Measurements from ENCODE around the gene PLEKHH3.

DNA sequence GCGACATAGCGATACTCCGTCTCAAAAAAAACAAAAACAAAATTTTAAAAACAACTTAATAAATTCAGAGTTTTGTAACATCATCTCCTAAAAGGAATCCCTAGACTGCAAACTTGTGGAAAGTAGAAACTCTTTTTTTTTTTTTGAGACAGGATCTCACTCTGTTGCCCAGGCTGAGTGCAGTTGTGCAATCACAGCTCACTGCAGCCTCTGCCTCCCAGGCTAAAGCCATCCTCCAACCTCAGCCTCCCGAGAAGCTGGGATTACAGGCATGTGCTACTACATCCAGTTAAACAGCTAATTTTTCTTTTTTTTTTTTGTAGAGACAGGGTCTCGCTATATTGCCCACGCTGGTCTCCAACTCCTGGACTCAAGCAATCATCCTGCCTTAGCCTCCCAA is 48.3 kb upstream of the PLEKHH3 start:
- TF ChIP-seq SP1 (IDR thresholded peaks at IDR 0.05) (no peak), FOXA1 (IDR thresholded peaks at IDR 0.05) (no peak), JUND (IDR thresholded peaks at IDR 0.05) (no peak), ATF3 (IDR thresholded peaks at IDR 0.05) (no peak), REST (IDR thresholded peaks at IDR 0.05) (no peak), TAF1 (conservative IDR thresholded peaks at IDR 0.05) (no peak), RAD21 (IDR thresholded peaks at IDR 0.05) (no peak), GABPA (IDR thresholded peaks at IDR 0.05 in 1 of 2, conservative IDR thresholded peaks at IDR 0.05 in 1 of 2) (no peak)
- TF ChIP-seq, protein P1, sequence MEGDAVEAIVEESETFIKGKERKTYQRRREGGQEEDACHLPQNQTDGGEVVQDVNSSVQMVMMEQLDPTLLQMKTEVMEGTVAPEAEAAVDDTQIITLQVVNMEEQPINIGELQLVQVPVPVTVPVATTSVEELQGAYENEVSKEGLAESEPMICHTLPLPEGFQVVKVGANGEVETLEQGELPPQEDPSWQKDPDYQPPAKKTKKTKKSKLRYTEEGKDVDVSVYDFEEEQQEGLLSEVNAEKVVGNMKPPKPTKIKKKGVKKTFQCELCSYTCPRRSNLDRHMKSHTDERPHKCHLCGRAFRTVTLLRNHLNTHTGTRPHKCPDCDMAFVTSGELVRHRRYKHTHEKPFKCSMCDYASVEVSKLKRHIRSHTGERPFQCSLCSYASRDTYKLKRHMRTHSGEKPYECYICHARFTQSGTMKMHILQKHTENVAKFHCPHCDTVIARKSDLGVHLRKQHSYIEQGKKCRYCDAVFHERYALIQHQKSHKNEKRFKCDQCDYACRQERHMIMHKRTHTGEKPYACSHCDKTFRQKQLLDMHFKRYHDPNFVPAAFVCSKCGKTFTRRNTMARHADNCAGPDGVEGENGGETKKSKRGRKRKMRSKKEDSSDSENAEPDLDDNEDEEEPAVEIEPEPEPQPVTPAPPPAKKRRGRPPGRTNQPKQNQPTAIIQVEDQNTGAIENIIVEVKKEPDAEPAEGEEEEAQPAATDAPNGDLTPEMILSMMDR (IDR thresholded peaks at IDR 0.05; ENCODE audit: low read depth, low read length, missing input control), result no peak
- TF ChIP-seq, protein P2, sequence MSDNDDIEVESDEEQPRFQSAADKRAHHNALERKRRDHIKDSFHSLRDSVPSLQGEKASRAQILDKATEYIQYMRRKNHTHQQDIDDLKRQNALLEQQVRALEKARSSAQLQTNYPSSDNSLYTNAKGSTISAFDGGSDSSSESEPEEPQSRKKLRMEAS (IDR thresholded peaks at IDR 0.05), result no peak
- TF ChIP-seq, protein P3, sequence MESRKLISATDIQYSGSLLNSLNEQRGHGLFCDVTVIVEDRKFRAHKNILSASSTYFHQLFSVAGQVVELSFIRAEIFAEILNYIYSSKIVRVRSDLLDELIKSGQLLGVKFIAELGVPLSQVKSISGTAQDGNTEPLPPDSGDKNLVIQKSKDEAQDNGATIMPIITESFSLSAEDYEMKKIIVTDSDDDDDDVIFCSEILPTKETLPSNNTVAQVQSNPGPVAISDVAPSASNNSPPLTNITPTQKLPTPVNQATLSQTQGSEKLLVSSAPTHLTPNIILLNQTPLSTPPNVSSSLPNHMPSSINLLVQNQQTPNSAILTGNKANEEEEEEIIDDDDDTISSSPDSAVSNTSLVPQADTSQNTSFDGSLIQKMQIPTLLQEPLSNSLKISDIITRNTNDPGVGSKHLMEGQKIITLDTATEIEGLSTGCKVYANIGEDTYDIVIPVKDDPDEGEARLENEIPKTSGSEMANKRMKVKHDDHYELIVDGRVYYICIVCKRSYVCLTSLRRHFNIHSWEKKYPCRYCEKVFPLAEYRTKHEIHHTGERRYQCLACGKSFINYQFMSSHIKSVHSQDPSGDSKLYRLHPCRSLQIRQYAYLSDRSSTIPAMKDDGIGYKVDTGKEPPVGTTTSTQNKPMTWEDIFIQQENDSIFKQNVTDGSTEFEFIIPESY (IDR thresholded peaks at IDR 0.05), result no peak
